ENCODE results near the gene CNTNAP5.

CNTNAP5 gene

GRCh38 chr2:124149571-124149970, 124.5 kb downstream of the CNTNAP5 start:
- no peak for DNase-seq (ENCODE audit: extremely low spot score)
- ChIA-PET POLR2A (no interaction called here), CTCF (no interaction called here)
- TF ChIP-seq SP1 (IDR thresholded peaks at IDR 0.05) (no peak), FOXK2 (IDR thresholded peaks at IDR 0.05) (no peak), LEF1 (IDR thresholded peaks at IDR 0.05; ENCODE audit: borderline replicate concordance) (no peak), BHLHE40 (IDR thresholded peaks at IDR 0.05; ENCODE audit: borderline replicate concordance) (no peak), NFRKB (IDR thresholded peaks at IDR 0.05) (no peak), FOXA1 (IDR thresholded peaks at IDR 0.05) (no peak), ZNF384 (IDR thresholded peaks at IDR 0.05) (no peak), ARNT (IDR thresholded peaks at IDR 0.05) (no peak), ELF4 (IDR thresholded peaks at IDR 0.05) (no peak), FOXM1 (IDR thresholded peaks at IDR 0.05; ENCODE audit: borderline replicate concordance) (no peak), TARDBP (IDR thresholded peaks at IDR 0.05) (no peak), PKNOX1 (IDR thresholded peaks at IDR 0.05) (no peak), L3MBTL2 (conservative IDR thresholded peaks at IDR 0.05) (no peak), CTBP1 (IDR thresholded peaks at IDR 0.05; ENCODE audit: borderline replicate concordance) (no peak), HDGF (IDR thresholded peaks at IDR 0.05; ENCODE audit: borderline replicate concordance) (no peak), SUZ12 (IDR thresholded peaks at IDR 0.05) (no peak)

DNA sequence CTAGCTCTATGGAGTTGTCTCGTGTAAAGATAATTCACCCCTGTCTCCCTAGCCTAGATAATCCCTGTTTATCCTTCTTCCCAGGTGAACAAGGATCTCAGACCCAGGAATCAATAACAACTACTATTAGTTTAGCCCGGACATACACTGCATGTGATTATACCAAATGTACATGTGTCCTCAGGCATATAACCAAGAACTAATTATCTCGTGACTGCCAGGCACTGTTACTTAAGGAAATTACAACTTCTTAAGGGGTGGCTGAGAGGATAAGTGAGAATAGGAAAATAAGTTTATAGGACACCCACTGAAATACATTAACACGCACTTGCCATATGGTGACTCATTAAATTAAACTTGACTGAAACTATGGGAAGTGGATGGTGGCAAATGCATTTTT, 126.6 kb downstream of the CNTNAP5 start:
- no peak for DNase-seq (ENCODE audit: extremely low spot score)
- CTCF ChIA-PET: no interaction called here
- TF ChIP-seq HDGF (IDR thresholded peaks at IDR 0.05; ENCODE audit: borderline replicate concordance) (no peak), L3MBTL2 (conservative IDR thresholded peaks at IDR 0.05) (no peak), TARDBP (IDR thresholded peaks at IDR 0.05) (no peak), FOXK2 (IDR thresholded peaks at IDR 0.05) (no peak), ZNF384 (IDR thresholded peaks at IDR 0.05) (no peak), SUZ12 (IDR thresholded peaks at IDR 0.05) (no peak), FOXA1 (IDR thresholded peaks at IDR 0.05) (no peak), BHLHE40 (IDR thresholded peaks at IDR 0.05; ENCODE audit: borderline replicate concordance) (no peak), ARNT (IDR thresholded peaks at IDR 0.05) (no peak), CTBP1 (IDR thresholded peaks at IDR 0.05; ENCODE audit: borderline replicate concordance) (no peak), ELF4 (IDR thresholded peaks at IDR 0.05) (no peak), NFRKB (IDR thresholded peaks at IDR 0.05) (no peak), PKNOX1 (IDR thresholded peaks at IDR 0.05) (no peak), LEF1 (IDR thresholded peaks at IDR 0.05; ENCODE audit: borderline replicate concordance) (no peak), FOXM1 (IDR thresholded peaks at IDR 0.05; ENCODE audit: borderline replicate concordance) (no peak), SP1 (IDR thresholded peaks at IDR 0.05) (no peak)
- POLR2A ChIA-PET: no interaction called here

DNA sequence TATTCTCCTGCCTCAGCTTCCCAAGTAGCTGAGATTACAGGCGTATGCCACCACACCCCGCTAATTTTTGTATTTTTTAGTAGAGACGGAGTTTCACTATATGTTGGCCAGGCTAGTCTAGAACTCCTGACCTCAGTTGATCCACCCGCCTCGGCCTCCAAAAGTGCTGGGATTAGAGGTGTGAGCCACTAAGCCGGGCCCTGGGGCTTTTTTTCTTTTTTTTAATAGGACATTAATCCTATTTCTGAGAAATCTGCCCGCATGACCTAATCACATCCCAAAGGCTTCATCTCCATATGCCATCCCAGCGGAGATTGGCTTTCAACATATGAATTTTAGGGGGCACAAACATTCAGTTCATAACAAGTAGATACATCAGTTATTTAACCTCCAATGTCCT, 128.6 kb downstream of the CNTNAP5 start:
- ChIA-PET CTCF (no interaction called here), POLR2A (no interaction called here)
- no peak for DNase-seq (ENCODE audit: extremely low spot score)
- TF ChIP-seq BHLHE40 (IDR thresholded peaks at IDR 0.05; ENCODE audit: borderline replicate concordance): no peak
- no peak for TF ChIP-seq SP1 (IDR thresholded peaks at IDR 0.05)
- TF ChIP-seq NFRKB (IDR thresholded peaks at IDR 0.05): no peak
- TF ChIP-seq FOXK2 (IDR thresholded peaks at IDR 0.05): no peak
- no peak for TF ChIP-seq LEF1 (IDR thresholded peaks at IDR 0.05; ENCODE audit: borderline replicate concordance)
- no peak for TF ChIP-seq HDGF (IDR thresholded peaks at IDR 0.05; ENCODE audit: borderline replicate concordance)
- TF ChIP-seq PKNOX1 (IDR thresholded peaks at IDR 0.05): no peak
- TF ChIP-seq ZNF384 (IDR thresholded peaks at IDR 0.05): no peak
- no peak for TF ChIP-seq FOXM1 (IDR thresholded peaks at IDR 0.05; ENCODE audit: borderline replicate concordance)
- no peak for TF ChIP-seq ARNT (IDR thresholded peaks at IDR 0.05)
- no peak for TF ChIP-seq CTBP1 (IDR thresholded peaks at IDR 0.05; ENCODE audit: borderline replicate concordance)

- no peak for TF ChIP-seq TARDBP (IDR thresholded peaks at IDR 0.05)
- TF ChIP-seq FOXA1 (IDR thresholded peaks at IDR 0.05): no peak
- TF ChIP-seq LEF1 (IDR thresholded peaks at IDR 0.05; ENCODE audit: borderline replicate concordance): no peak
- no peak for TF ChIP-seq HDGF (IDR thresholded peaks at IDR 0.05; ENCODE audit: borderline replicate concordance)
- TF ChIP-seq ARNT (IDR thresholded peaks at IDR 0.05): no peak
- TF ChIP-seq ELF4 (IDR thresholded peaks at IDR 0.05): no peak
- TF ChIP-seq L3MBTL2 (conservative IDR thresholded peaks at IDR 0.05): no peak
- no peak for TF ChIP-seq FOXM1 (IDR thresholded peaks at IDR 0.05; ENCODE audit: borderline replicate concordance)
- TF ChIP-seq SP1 (IDR thresholded peaks at IDR 0.05): no peak
- no peak for TF ChIP-seq BHLHE40 (IDR thresholded peaks at IDR 0.05; ENCODE audit: borderline replicate concordance)
- TF ChIP-seq FOXK2 (IDR thresholded peaks at IDR 0.05): no peak
- no peak for TF ChIP-seq ZNF384 (IDR thresholded peaks at IDR 0.05)
- TF ChIP-seq PKNOX1 (IDR thresholded peaks at IDR 0.05): no peak
- no peak for TF ChIP-seq NFRKB (IDR thresholded peaks at IDR 0.05)
- TF ChIP-seq CTBP1 (IDR thresholded peaks at IDR 0.05; ENCODE audit: borderline replicate concordance): no peak
- TF ChIP-seq SUZ12 (IDR thresholded peaks at IDR 0.05): no peak
- ChIA-PET POLR2A (no interaction called here), CTCF (no interaction called here)
- no peak for DNase-seq (ENCODE audit: extremely low spot score)
Measured at GRCh38 chr2:124159166-124159565, 134.1 kb downstream of the CNTNAP5 start.

DNA sequence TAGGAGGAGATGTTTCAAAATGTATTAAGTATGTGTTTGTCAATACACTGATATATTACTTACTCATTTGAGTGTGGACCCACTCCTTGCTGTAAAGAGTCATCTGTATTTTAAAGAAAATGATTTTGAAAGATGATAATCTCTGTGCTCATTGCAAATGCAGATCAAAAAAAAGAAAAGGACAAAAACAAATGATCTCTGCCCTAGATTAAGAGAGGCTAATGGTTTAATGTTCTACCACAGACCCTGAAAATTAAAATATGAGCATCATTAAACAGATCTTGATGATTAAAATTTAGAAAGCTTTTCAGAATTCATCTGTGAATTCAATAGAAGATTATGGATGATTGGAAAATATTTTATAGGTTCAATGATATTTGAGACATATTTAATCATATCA, 136.5 kb downstream of the CNTNAP5 start:
- DNase-seq (ENCODE audit: extremely low spot score): no peak
- CTCF ChIA-PET: no interaction called here
- TF ChIP-seq TARDBP (IDR thresholded peaks at IDR 0.05) (no peak), SP1 (IDR thresholded peaks at IDR 0.05) (no peak), CTBP1 (IDR thresholded peaks at IDR 0.05; ENCODE audit: borderline replicate concordance) (no peak), SUZ12 (IDR thresholded peaks at IDR 0.05) (no peak), ZNF384 (IDR thresholded peaks at IDR 0.05) (no peak), FOXM1 (IDR thresholded peaks at IDR 0.05; ENCODE audit: borderline replicate concordance) (no peak), ARNT (IDR thresholded peaks at IDR 0.05) (no peak), L3MBTL2 (conservative IDR thresholded peaks at IDR 0.05) (no peak), BHLHE40 (IDR thresholded peaks at IDR 0.05; ENCODE audit: borderline replicate concordance) (no peak), PKNOX1 (IDR thresholded peaks at IDR 0.05) (no peak)
- POLR2A ChIA-PET: no interaction called here

Measured in HEK293T (cell line).